Liver (tissue), 3 donors: Measurements from ENCODE around the gene SAMD7.

Experiments used
- GABPA ChIP-seq, 2 donors: IDR thresholded peaks in 1 of 2; conservative IDR thresholded peaks in 1 of 2; 2 replicates each; pipeline ENCODE4 v1.6.1; 2016; ENCODE audit warnings: antibody characterized with exemption in 2 of 2, mild to moderate bottlenecking in 1 of 2, moderate library complexity in 1 of 2
- NR2F2 ChIP-seq: IDR thresholded peaks from 2 replicates; pipeline ENCODE4 v1.6.1; 2016; ENCODE audit warnings: antibody characterized with exemption
- TF ChIP-seq, protein P1 (sequence below): IDR thresholded peaks from 2 replicates; pipeline ENCODE4 v1.6.1; 2016; ENCODE audit warnings: antibody characterized with exemption
- TF ChIP-seq, protein P2 (sequence below): fragments of 150-350 bp; IDR thresholded peaks from 2 replicates; pipeline ENCODE4 v1.5.1; 2017; ENCODE audit warnings: improper control_type of control experiment, low read depth, low read length; ENCODE audit not compliant: missing input control
- donor health status: healthy.
- donor health status: healthy.

DNA sequence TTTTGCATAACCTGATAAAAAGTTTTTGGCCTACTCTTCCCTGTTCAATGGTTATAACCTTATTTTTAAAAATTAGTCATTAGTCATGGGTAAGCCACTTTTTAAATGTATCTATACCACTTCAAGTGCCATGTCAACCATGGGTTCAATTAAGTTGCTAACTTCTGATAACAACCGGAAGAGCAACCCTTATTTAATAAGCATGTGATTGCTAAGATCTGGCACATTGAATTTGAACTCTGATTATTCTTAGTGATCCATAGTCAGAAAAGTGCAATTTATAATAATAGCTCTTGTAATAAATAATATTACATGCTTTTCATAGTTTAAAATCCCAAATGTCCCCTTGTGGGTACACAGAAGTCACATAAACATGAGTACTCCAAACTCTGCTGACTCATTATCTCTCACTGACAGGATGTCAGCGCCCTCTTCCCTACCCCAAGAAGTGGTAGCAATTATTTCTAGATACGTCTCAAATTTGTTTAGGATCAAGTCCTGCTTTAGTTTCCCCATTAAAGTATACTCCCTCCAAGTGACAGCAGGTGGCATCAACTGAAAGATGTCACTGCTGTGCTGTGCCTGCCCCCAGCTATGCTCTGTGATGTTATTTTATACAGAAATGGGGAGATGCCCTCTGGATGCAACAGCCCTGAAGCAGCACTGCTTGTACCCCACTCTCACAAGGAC, 18.6 kb downstream of the SAMD7 start:
- TF ChIP-seq, protein P1, sequence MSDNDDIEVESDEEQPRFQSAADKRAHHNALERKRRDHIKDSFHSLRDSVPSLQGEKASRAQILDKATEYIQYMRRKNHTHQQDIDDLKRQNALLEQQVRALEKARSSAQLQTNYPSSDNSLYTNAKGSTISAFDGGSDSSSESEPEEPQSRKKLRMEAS = no peak
- TF ChIP-seq, protein P2, sequence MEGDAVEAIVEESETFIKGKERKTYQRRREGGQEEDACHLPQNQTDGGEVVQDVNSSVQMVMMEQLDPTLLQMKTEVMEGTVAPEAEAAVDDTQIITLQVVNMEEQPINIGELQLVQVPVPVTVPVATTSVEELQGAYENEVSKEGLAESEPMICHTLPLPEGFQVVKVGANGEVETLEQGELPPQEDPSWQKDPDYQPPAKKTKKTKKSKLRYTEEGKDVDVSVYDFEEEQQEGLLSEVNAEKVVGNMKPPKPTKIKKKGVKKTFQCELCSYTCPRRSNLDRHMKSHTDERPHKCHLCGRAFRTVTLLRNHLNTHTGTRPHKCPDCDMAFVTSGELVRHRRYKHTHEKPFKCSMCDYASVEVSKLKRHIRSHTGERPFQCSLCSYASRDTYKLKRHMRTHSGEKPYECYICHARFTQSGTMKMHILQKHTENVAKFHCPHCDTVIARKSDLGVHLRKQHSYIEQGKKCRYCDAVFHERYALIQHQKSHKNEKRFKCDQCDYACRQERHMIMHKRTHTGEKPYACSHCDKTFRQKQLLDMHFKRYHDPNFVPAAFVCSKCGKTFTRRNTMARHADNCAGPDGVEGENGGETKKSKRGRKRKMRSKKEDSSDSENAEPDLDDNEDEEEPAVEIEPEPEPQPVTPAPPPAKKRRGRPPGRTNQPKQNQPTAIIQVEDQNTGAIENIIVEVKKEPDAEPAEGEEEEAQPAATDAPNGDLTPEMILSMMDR = no peak
- TF ChIP-seq GABPA (IDR thresholded peaks at IDR 0.05 in 1 of 2, conservative IDR thresholded peaks at IDR 0.05 in 1 of 2) = no peak
- no peak for TF ChIP-seq NR2F2
